ENCODE measurements around the gene ADCY6. TPM values are rescaled to one million over a fixed set of nuclear protein-coding genes. Genes with fewer than 3 reads are reported as not detected.
"Not testable (repeated sequence)": the region's sequence is repeated elsewhere in the genome, so short reads cannot be mapped to it uniquely, and the experiment has no call there.

The ADCY6 gene
- total RNA-seq, 1 donor from 2014 or later: 195 TPM

DNA sequence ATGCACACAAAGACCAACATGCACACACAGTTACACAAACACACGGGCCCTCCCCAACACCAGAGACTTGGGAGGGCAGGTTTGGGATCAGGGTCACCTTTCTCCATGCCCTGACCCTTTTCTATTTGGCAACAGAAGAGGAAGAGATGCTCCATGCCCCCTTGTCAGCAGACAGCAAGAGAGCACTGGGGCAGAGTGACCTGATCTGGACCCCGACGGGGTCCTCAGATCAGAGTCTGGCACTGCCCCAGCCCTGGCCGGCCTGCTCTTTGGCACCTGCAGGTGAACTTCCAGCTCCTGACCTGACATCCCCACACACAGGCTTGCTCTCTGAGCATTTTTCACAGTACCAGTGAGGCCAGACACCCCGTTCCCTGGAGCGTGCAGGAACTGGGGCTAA, 21.4 kb downstream of the ADCY6 start:
- DNase-seq (ENCODE audit: low spot score): no peak
- intact Hi-C loops (cut with DNase I): no loop called here

DNA sequence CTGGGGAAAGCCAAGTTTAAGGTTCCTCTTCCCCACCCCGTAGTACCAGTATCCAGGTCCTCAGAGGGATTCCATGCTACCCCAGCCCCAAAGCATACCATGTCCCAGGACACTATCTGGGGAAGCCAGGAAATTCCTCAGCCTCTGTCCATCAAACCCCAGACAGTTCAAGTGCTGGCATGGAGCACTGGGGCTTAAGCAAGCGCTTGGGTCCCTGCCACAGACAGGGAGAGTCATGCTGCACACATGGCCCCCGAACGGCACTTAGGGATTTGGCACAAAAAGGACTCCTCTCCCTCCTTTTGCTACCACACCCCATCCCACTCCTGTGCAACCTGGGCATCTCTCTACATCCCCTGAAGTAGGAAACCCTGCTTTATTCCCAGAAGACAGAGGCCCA, 21.8 kb downstream of the ADCY6 start:
- DNase-seq (ENCODE audit: low spot score): no peak
- intact Hi-C loops (cut with DNase I): no loop called here

DNA sequence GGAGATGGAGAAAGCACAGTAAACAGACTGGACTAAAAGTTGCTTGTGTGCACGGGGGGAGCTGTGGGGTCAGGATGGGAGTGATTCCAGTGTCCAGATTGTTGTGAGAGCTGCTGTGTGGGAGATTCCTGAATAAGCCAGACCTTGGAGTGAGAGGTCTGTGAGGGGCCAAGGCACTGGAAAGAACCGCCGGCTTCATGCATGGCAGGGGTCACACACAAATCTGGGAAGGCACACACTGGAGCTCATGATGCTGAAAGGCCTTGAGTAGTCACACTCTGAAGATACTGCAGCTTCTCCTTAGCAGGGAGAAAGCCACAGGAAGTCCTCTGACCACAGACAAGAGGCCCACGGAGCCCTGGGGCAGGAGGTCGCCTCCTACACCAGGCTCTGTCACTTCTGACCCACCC, 23.1 kb downstream of the ADCY6 start:
- no peak for DNase-seq (ENCODE audit: low spot score)
- intact Hi-C loops (cut with DNase I): no loop called here

DNA sequence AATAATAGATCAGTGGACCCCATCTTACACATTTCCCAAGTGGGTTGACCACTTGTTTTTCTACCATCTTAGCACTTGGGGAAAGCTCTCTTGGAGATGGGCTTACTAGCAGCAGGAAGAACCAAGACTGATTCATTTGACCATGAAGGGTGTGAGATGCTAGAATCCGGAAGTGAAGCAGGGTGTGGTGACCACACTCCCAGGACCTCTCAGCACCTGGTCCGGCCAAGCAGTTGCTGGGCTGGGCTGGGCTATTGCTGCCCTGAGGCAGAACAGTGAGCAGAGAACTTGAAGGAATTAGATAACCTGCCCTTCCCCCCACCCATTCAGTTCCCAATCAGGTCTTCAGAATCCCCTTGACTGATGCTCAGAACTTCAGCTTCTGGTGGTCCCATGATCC, 24.4 kb downstream of the ADCY6 start:
- intact Hi-C loops (cut with DNase I): no loop called here
- DNase-seq (ENCODE audit: low spot score): no peak

DNA sequence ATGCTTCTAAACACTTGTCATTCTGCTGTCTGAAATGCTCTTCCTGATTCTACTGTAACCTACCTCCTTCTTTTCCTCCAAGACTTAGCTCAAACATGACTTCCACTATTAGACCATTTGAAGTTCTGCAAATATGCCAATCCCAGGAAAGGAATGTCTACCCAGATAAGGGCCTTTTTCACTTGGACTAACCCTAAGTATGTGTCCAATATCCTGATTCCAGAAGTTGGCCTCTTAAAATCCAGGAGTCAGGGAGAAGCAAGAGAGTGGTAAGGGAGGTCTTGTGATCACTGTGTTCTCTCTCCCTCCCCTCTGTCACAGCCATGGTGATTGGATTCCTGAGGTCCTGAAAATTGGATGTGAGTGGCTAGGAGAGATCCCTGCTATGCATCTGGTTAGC, 30.2 kb downstream of the ADCY6 start:
- DNase-seq (ENCODE audit: low spot score): no peak
- intact Hi-C loops (cut with DNase I): no loop called here

DNA sequence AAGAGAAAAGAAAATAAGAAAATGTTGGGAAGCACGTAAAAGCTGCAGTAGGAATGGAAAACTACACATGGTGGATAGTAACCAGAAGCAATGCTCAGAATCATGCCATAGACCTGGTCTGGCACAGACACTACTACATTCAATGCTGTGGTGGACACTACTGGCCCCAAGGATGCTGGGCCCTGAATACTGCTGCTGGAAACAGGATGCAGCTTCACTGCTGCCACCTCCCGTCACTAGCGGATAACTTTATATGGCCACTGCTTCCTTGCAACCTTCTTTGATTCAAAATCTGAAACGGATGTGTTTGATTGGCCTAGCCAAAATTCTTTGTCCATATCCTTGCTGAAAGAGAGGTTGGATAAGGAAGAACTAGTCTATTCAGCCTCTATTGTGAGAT, 30.7 kb downstream of the ADCY6 start:
- no peak for DNase-seq (ENCODE audit: low spot score)
- intact Hi-C loops (cut with DNase I): no loop called here

DNA sequence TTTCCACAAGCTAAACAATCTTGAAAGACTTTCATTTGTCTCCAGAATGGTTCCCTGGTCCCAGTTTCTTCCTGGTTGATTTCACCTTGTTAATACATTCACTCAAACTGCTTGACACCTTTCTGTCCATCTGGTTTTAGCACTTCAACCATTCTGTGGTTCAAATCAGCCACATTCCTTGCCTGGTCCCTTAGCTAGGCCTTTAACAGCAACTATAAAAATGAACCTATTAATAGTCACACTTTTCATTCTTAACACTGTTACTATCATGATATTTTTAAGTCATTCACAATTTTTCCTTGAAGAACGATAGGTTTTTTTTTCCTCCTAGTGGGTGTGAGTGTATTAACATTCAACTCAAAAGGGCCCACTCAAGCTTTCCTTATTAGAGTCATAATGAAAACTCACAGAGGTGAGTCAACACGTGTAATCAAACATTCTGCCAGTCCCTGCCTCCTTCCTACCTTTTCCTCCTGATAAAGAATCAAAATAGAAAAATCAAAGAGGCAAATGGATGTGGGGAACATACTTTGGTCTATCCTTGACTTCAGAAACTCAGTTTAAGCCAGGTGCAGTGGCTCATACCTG, 38.0 kb downstream of the ADCY6 start:
- intact Hi-C loops (cut with DNase I): no loop called here
- no peak for DNase-seq (ENCODE audit: low spot score)

DNA sequence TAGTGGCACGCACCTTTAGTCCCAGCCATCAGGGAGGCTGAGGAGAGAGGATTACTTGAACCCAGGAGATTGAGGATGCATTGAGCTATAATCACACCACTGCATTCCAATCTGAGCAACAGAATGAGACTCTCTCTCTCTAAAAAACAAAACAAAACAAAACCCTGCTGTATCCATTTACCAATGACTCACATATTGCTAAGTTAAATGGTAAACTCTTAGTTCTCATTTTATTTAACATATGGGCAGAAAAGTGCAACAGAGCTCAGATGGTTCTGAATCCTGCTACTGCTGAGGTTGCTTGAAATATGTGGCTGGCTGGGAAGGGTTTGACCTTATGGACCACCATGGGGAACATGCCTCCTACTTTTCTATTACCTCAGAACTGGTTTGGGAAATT, 38.7 kb downstream of the ADCY6 start:
- DNase-seq (ENCODE audit: low spot score): no peak
- intact Hi-C loops (cut with DNase I): no loop called here

DNA sequence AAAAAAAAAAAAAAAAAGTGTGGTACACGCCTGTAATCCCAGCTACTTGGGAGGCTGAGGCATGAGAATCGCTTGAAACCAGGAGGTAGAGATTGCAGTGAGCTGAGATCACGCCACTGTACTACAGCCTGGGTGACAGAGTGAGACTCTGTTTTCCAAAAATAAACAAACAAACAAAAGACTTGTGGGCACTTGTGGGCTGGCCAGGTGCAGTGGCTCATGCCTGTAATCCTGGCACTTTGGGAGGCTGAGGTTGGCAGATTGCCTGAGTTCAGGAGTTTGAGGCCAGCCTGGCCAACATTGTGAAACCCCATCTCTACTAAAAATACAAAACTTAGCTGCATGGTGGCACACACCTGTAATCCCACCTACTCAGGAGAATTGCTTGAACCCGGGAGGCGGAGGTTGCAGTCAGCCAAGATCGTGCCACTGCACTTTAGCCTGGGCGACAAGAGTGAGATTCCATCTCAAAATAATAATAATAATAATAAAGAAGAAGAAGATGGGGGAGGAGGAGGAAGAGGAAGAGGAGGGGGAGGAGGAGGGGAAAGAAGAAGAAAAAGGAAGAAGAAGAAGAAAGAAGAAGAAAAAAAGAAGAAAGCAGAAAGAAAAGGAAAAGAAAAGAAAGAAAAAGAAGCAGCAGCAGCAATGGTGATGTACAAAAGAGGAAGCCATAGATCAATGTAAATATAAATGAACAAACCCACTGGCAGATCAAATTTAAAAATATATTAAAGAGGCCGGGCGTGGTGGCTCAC, 44.5 kb downstream of the ADCY6 start:
- DNase-seq (ENCODE audit: low spot score): peak; percentile 19
- intact Hi-C loops (cut with DNase I): no loop called here

DNA sequence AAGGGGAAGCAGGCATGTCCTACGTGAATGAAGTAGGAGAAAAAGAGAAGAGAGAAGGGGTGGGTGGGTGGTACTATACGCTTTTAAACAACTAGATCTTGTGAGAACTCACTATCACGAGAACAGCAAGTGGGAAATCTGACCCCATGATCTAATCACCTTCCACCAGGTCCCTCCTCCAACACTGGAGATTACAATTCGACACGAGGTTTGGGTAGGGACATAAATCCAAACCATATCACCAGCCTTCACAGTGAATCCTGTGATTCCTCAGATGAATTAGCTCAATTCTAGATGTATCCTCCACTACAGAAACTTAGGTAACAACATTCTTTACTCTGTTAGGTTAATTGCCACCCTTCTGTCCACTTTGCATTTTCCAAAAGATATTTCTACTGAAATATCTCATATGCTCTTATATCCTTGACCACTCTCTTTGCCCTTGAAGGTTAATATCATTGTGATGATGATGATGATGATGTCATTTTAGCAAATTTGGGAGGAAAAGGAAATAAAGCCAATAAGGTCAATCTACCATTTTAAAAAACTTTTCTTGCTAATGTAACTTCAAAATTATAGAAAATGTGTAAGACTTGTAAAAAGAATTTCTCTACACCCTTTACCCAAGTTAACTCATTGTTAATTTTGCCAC, 49.1 kb downstream of the ADCY6 start:
- no peak for DNase-seq (ENCODE audit: low spot score)
- intact Hi-C loops (cut with DNase I): no loop called here

DNA sequence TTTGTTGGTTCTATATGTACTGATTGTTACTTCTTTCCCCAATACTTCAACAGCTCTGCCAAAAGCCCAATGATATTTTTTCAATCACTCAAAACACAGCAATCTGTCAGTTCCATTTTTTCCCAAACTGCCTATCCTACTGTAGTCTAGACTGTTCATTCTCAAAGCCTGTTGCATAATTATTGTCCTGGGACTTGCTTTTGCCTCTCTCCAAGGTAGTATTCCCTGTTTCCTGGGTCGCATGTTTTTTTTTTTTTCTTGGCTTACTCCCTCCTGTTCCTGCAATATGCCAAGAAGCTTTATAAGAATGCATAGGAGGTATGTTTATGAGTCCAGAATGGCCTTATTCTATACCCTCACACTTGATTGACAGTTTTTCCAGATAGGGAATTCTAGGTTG, 52.4 kb downstream of the ADCY6 start:
- intact Hi-C loops (cut with DNase I): no loop called here
- no peak for DNase-seq (ENCODE audit: low spot score)

DNA sequence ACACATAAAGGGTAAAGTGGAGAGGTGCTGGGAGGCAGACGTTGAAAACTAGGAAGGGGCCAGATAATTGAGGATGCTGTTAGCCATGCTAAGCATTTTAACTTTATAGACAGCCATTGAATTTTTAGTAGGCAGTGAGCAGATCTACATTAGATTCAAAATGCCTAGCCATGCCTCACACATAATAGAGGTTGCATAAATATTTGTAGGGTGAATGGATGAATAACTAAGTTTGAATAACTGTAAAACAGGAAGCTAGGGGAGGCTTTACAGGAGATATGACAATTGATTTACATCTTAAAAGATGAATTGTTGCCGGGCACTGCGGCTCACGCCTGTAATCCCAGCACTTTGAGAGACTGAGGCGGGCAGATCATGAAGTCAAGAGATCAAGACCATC, 60.1 kb downstream of the ADCY6 start:
- no peak for DNase-seq (ENCODE audit: low spot score)
- intact Hi-C loops (cut with DNase I): no loop called here

DNA sequence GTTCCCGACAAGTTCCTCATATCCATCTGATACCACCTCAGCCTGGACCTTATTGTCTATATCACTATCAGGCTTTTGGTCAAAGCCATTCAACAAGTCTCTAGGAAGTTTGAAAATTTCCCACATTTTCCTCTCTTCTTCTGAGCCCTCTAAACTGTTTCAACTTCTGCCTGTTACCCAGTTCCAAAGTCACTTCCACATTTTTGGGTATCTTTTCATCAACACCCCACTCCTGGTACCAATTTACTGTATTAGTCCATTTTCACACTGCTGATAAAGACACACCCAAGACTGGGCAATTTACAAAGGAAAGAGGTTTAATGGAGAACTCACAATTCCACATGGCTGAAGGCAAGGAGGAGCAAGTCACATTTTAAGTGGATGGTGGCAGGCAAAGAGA, 68.2 kb downstream of the ADCY6 start:
- DNase-seq (ENCODE audit: low spot score); intact Hi-C loops (cut with DNase I): not testable (repeated sequence)

DNA sequence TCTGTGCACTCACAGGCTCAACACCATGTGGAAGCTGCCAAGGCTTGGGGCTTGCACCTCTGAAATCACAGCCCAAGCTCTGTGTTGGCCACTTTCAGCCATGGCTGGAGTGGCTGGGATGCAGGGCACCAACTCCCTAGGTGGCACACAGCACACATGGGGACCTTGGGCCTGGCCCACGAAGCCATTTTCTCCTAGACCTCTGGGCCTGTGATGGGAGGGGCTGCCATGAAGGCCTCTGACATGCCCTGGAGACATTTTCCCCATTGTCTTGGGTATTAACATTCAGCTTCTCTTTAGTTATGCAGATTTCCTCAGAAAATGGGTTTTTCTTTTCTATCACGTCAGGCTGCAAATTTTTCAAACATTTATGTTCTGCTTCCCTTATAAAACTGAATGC, 68.7 kb downstream of the ADCY6 start:
- DNase-seq (ENCODE audit: low spot score); intact Hi-C loops (cut with DNase I): not testable (repeated sequence)

DNA sequence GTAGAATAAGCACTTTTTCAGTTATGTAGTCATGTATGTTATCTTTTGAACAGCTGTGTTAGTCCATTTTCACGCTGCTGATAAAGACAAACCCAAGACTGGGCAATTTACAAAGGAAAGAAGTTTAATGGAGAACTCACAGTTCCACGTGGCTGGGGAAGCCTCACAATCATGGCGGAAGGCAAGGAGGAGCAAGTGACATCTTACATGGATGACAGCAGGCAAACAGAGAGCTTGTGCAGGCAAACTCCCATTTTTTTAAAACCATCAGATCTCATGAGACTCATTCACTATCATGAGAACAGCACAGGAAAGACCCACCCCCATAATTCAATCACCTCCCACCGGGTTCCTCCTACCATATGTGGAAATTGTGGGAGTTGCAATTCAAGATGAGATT, 69.9 kb downstream of the ADCY6 start:
- intact Hi-C loops (cut with DNase I): loop anchor here (5.0 kb wide), 1 partner anchor 37 kb away; the partner anchor contains the start of gene KANSL2
- not testable (repeated sequence) for DNase-seq (ENCODE audit: low spot score)

DNA sequence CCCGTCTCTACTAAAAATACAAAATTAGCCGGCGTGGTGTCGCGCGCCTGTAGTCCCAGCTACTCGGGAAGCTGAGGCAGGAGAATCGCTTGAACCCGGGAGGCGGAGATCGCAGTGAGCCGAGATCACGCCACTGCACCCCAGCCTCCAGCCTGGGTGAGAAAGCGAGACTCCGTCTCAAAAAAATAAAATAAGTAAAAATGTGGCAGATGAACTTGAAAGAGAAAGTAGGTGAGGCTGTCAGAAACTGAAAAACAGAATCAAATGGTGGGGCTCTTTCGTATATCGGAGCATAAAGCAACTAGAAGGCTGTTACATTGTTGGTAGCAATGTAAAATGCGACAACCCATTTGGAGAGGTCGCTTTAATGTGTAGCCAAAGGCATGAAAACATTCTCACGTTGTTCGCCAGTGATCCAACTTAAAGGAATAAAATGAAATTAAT, 71.6 kb downstream of the ADCY6 start:
- intact Hi-C loops (cut with DNase I): loop anchor here (2.0 to 5.0 kb wide), 2 partner anchors 35 to 72 kb away; partner anchors contain the start of genes ADCY6 and KANSL2
- DNase-seq (ENCODE audit: low spot score): no peak

DNA sequence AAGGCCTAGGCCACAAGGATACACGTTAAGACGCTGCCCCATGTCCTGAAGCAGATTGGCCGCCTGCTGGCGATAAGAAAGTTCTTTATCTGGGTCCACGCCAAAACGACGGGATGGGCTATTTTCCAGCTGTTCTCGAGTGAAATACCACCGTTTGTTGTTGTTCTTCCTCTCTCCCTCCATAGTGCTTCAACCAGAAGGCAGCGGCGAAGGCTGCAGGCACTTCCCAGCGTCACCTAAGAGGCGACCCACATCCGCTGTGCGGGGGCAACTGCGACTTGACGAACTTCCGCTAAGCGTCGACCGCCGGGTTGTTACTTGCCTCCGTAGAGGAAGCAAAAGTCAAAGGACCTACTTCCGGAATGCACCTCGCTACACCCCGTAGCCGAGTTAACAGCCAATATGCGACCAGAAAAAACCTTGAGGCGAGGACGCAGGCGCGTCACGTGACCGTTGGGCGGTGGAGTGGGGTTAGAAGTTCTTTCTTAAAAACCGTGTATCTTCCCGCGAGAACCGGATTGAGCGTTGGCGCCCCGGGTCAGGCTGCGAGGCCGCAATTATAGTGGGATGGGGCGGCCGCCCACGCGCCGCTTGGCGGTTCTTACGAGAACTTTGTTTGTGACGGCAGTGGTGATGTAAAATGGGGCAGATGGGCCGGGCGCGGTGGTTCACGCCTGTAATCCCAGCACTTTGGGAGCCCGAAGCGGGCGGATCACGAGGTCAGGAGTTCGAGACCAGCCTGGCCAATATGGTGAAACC, 72.2 kb downstream of the ADCY6 start, which contains the start of gene CCNT1:
CCNT1 (minus strand) TSS at position 215 of the 759 bp plus-strand sequence; CDS start at position 183, 32 bp downstream.
- DNase-seq (ENCODE audit: low spot score): peak; percentile 99
- intact Hi-C loops (cut with DNase I): loop anchor here (2.0 to 5.0 kb wide), 2 partner anchors 34 to 72 kb away; partner anchors contain the start of genes ADCY6 and KANSL2

Data from cardiac septum (tissue), 1 donor.